ENCODE data around the gene ITFG2.

The ITFG2 gene

GRCh38 chr12:2794736-2795289, 17.7 kb upstream of the ITFG2 start, which contains the start of gene FKBP4:
TSS of gene FKBP4 (plus strand) at chr12:2794970. CDS start at chr12:2795140, 170 bp downstream.
- peak; percentile 94 for DNase-seq (ENCODE audit: low spot score)
- TF ChIP-seq CTCF (conservative IDR thresholded peaks at IDR 0.05; ENCODE audit: low read depth) = no peak
- ChIA-PET CTCF (interaction anchor here (1.2 to 2.0 kb wide), 2 partner anchors 11 to 112 kb away, joined by 3 to 12 read pairs; no protein-coding TSS in a partner anchor), POLR2A (ENCODE audit: low non-redundant PET) (interaction anchor here (0.7 kb wide), 1 partner anchor 154 kb away, joined by 3 read pairs; no protein-coding TSS in a partner anchor)
- H3K27ac ChIP-seq = peak within 1 kb of the TSS; percentile 67

GRCh38 chr12:2795291-2796186, 16.9 kb upstream of the ITFG2 start:
- ChIA-PET POLR2A (ENCODE audit: low non-redundant PET) (no interaction called here), CTCF (interaction anchor here (0.6 to 1.2 kb wide), 3 partner anchors 14 to 113 kb away, joined by 3 read pairs; no protein-coding TSS in a partner anchor)
- peak; percentile 80 for DNase-seq (ENCODE audit: low spot score)
- no peak for TF ChIP-seq CTCF (conservative IDR thresholded peaks at IDR 0.05; ENCODE audit: low read depth)
- peak overlapping the region; percentile 67 for H3K27ac ChIP-seq

- POLR2A ChIA-PET (ENCODE audit: low non-redundant PET) = no interaction called here
- TF ChIP-seq CTCF (conservative IDR thresholded peaks at IDR 0.05; ENCODE audit: low read depth) = no peak
- H3K27ac ChIP-seq = peak overlapping the region; percentile 67
- peak; percentile 32 for DNase-seq (ENCODE audit: low spot score)
- CTCF ChIA-PET = interaction anchor here (0.6 to 1.2 kb wide), 4 partner anchors 13 to 1522 kb away, joined by 3 read pairs; no protein-coding TSS in a partner anchor
Observed at GRCh38 chr12:2796187-2796666, 16.2 kb upstream of the ITFG2 start.

- no peak overlapping the region for H3K27ac ChIP-seq
- CTCF ChIA-PET = no interaction called here
- no peak for TF ChIP-seq CTCF (conservative IDR thresholded peaks at IDR 0.05; ENCODE audit: low read depth)
- DNase-seq (ENCODE audit: low spot score) = no peak
- POLR2A ChIA-PET (ENCODE audit: low non-redundant PET) = no interaction called here
Observed at GRCh38 chr12:2797721-2798418, 14.6 kb upstream of the ITFG2 start.

- H3K27ac ChIP-seq = peak overlapping the region; percentile 27; the same call in 1 of the 2 replicates
- TF ChIP-seq CTCF (conservative IDR thresholded peaks at IDR 0.05; ENCODE audit: low read depth) = no peak
- ChIA-PET CTCF (interaction anchor here (1.2 to 1.5 kb wide), 2 partner anchors 10 to 14 kb away, joined by 3 to 5 read pairs; no protein-coding TSS in a partner anchor), POLR2A (ENCODE audit: low non-redundant PET) (no interaction called here)
- no peak for DNase-seq (ENCODE audit: low spot score)
Observed at GRCh38 chr12:2800046-2800570, 12.4 kb upstream of the ITFG2 start.
